ENCODE measurements around the gene RAD51B.
"Not testable (repeated sequence)": the region's sequence is repeated elsewhere in the genome, so short reads cannot be mapped to it uniquely, and the experiment has no call there.

The RAD51B gene

GRCh38 chr14:68219407-68219806 lies 399.8 kb downstream of the RAD51B start:
- DNase-seq: no peak

DNA sequence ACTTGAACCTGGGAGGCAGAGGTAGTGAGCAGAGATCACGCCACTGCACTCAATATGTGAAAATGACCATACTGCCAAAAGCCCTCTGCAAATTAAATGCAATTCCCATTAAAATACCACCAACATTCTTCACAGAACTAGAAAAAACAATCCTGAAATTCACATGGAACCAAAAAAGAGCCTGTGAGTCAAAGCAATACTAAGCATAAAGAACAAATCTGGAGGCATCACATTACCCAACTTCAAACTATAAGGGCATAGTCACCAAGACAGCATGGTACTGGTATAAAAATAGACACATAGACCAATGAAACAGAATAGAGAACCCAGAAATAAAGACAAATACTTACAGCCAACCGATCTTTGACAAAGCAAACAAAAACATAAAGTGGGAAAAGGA lies 401.5 kb downstream of the RAD51B start:
- not testable (repeated sequence) for DNase-seq

- no peak for DNase-seq
Measured at GRCh38 chr14:68222154-68222553, 402.6 kb downstream of the RAD51B start.

DNA sequence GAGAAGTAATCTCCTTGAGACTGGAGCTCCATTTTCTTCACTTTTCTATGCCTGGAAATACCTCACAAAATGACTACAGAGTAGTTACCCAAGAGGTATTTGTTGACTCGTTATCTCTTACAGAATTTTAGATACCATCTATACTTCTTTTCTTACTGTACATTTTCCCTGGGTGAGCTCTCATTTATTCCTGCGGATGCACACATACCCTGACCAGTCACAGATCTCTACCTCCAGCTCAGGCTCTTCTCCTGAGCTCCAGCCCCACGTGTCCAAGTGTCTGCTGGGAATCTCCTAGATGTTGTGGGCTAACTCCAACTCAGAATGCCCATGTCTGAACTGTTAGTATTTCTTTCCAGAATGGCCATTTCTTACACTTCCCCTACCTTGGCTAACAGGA lies 403.1 kb downstream of the RAD51B start:
- no peak for DNase-seq

DNA sequence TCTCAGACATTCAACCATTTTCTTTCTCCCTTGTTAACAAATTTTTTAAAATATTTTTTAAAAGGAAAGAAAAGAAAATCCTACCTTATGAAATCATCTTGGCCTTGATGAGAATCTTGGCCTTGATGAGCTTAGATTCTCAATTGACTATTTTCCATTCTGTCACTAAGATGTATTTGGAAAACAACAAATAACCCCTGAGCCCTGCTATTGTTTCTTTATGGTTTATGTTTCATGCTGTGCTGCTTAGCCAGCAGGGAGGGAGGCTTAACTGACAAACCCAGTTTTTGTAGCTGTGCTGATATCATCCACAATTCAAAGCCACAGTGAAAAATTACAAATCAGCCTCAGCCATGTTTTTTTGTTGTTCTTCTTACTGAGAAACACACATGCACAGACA lies 404.1 kb downstream of the RAD51B start:
- no peak for DNase-seq

- DNase-seq: no peak
Measured at GRCh38 chr14:68225321-68225720, 405.7 kb downstream of the RAD51B start.

- no peak for DNase-seq
Measured at GRCh38 chr14:68226523-68226922, 406.9 kb downstream of the RAD51B start.

GRCh38 chr14:68228656-68229055 lies 409.1 kb downstream of the RAD51B start:
- DNase-seq: no peak

DNA sequence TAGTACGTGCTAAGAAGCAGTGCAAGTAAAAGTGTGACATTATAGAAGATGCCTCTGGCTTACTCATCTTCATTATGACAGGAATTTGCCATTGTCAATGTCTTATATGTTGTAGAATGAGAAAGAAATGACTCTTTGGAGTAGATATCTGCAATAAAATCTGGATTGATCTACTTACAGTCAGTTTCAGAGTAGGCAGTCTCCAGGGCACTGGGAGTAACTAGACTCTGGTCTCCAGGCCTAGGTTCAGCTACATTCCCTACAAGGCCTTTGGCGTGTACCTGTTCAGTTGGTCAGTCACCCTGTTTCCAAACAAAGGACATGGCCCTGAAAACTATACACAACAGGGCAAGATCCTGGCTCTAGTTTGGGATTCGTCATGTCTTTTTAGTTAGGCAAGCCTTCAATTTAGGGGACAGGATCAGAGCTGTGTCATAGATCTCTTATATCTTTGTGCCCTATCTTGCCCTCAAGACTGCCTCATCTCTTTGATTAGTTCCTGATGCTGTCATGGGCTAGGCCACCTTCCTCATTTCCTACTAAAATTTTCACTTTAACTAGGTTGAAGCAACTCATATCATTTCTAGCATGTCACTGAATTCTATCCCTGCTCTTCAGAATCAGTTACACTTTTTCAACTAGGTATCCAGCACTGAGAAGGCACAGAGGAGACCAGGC lies 410.0 kb downstream of the RAD51B start:
- no peak for DNase-seq

- DNase-seq: no peak
Measured at GRCh38 chr14:68230202-68230949, 410.8 kb downstream of the RAD51B start.

DNA sequence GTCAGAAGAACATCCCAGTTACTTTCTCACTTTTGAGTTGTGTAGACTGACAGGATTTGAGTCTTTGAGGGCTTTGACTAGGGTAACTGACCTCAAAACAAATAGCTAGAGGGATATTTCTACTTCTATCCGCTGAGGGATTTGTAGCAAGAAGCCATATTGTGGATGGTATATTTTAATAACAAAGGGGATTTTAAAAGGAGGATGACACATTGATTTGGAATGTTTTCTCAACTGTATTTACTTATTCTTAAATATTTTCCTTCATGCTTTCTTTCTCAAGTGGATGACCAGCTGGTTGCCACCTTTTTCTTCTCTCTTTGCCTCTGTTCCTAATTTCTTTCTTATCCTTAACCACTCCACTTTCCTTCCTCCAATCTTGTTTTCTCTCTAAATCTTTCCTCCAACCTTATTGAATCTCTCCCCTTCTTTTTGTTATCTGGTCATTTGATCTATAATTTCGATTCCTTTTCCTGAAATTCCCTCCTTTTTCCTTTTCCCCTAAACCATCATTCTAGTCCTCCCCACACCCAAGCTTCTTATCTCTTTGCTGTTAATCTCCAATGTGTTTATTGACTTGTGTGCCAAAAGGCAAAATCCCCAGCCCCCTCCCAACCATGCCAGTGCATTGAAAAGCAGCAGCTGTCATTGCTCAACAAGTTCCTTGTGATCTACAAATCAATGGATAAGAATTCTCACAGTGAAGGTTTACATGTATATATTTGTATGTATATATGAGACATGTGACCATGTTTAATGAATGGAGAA lies 411.6 kb downstream of the RAD51B start:
- DNase-seq: no peak

GRCh38 chr14:68231898-68232297 lies 412.3 kb downstream of the RAD51B start:
- DNase-seq: no peak

DNA sequence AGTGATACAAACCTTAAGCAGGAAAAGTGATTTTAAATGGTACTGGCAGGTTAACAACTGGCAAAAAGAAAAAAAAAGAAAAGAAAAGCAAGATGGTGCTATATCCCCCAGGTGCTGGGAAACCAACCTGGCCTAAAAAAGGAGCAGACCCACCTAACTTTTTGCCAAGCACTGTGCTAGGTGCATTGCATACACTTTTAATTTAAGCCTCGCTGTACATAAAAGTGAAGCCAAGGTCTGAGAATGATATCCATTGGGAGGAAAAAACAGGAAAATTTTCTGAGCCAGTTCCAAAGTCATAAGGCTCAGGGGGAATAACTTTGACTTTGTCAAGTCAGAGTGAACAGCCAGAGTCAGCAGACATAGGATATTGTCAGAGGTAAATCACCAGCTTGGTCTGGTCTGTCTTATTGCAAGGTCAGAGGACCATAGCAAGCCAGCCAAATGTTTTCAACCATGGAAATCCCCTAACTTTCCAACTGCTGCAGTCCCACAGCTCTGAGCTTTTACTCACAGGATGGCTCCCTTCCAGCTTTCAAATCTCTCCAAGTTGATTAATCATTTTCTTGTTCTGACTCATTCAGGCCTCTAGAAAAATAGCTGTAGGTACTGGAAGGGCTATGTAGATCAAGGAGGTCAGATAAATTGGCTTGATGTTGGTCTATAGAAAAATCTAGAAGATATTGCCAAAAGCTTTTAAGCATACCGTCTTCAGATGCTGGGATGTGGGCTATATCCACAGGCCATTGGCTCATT lies 412.9 kb downstream of the RAD51B start:
- DNase-seq: no peak

GRCh38 chr14:68233101-68233784 lies 413.7 kb downstream of the RAD51B start:
- DNase-seq: no peak

GRCh38 chr14:68234101-68234905 lies 414.7 kb downstream of the RAD51B start:
- no peak for DNase-seq

GRCh38 chr14:68235011-68235410 lies 415.4 kb downstream of the RAD51B start:
- DNase-seq: no peak

GRCh38 chr14:68236582-68237458 lies 417.2 kb downstream of the RAD51B start:
- DNase-seq: no peak

- DNase-seq: no peak
Measured at GRCh38 chr14:68238551-68238950, 419.0 kb downstream of the RAD51B start.

- no peak for DNase-seq
Measured at GRCh38 chr14:68238976-68239375, 419.4 kb downstream of the RAD51B start.

DNA sequence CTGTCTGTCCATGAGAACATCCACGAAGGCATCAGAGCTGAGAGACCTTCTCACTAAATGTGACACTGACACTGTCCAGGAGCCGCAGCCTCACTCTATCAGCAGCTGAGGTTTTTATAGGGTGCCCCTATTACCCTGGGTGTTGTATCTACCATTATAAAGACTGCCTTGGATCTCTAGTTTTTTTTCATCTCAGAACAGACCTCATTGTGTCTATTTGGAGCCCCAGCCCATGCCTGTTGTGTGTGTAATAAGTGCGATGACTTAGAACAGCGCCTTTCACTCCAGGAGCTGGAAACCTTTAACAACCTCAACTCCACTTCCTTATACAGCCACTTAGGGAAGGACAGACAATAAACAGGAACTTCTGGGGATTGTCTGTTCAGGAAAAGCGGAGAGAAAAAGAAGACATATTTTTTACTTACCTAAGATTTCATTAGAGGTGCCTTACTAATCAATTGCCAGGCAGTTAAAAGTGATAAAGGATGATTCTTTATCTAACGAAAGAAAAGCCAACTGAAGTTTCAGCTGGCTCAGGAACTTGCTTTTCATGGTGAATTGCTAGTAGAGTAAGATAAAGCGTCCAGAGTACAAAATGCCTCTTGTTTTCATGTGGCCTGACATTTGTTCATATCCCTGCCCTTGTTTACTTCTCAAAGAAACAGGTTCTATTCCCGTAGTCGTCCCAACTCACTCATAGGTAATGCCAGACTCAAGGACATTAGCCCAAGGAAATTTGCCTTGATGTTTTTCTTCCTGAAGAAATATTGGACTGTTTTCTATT lies 420.6 kb downstream of the RAD51B start:
- DNase-seq: no peak

All from activated CD4-positive, alpha-beta T cell treated with anti-CD3 and anti-CD28 coated beads for 1 hour (primary cell).